HepG2 (cell line): ENCODE data around the gene OR7A5. TPM values are rescaled to one million over a fixed set of nuclear protein-coding genes. Genes with fewer than 3 reads are reported as not detected.
"Not testable (repeated sequence)": the region's sequence is repeated elsewhere in the genome, so short reads cannot be mapped to it uniquely, and the experiment has no call there.

ENCODE experiments used
- ATAC-seq: fragments of 200-7000 bp; cut with Tn5 transposase; 3 replicates; pipeline ENCODE4 v1.9.1; 2020; ENCODE audit warnings: mild to moderate bottlenecking, moderate library complexity
- BruUV-seq: library from RNA; stranded (reverse); fragments of 400-500 nt; replicated peaks from 2 replicates; lab custom pipeline; 2021; lab: Mats Ljungman, UMichigan
- CTCF ChIA-PET: fragments of 300-600 bp; formaldehyde crosslinking; extraction: SDS; loops from one replicate; lab custom pipeline; 2021; ENCODE audit warnings: low total read pairs, inconsistent platforms, low intra/inter-chr PET ratio; lab: Yijun Ruan, JAX
- POLR2A ChIA-PET: fragments of 350-600 bp; sonication (Branson Sonifier 250); formaldehyde crosslinking; loops from one replicate; lab custom pipeline; 2020; ENCODE audit warnings: antibody characterized with exemption, inconsistent platforms; lab: Yijun Ruan, JAX
- DNase-seq: peaks from one replicate; pipeline ENCODE4 v3.0.0-alpha.2; 2015; ENCODE audit warnings: low spot score
- FAIRE-seq: peaks from 3 replicates; lab custom pipeline; 2011; peaks lifted over from hg19 to GRCh38; lab: Jason Lieb, UNC
- H2AFZ ChIP-seq: one replicate; pipeline ENCODE4 v1.6.1; 2011; ENCODE audit warnings: low read length, inconsistent platforms
- H3K27ac ChIP-seq: fragments of 300-600 bp; 3 replicates; pipeline ENCODE4 v1.8.0; 2011; ENCODE audit warnings: mixed run types, mild to moderate bottlenecking, mixed read lengths, low read length, inconsistent platforms; ENCODE audit not compliant: insufficient read depth; ENCODE audit errors: extremely low read length
- H3K27me3 ChIP-seq, 2 experiments: fragments of 200-600 bp in 1 of 2; 2 replicates in 1 of 2; 3 replicates in 1 of 2; pipeline versions ENCODE4 v1.6.0 to v1.8.0; 2011; ENCODE audit warnings: low read length in 2 of 2, mild to moderate bottlenecking in 2 of 2, moderate library complexity in 2 of 2, inconsistent platforms in 1 of 2; ENCODE audit not compliant: insufficient read depth in 2 of 2, control insufficient read depth in 1 of 2
- H3K36me3 ChIP-seq, 2 experiments: fragments of 200-600 bp in 1 of 2; replicated peaks in 1 of 2; 2 replicates in 1 of 2; 3 replicates in 1 of 2; pipeline versions ENCODE4 v1.5.1 to v1.8.0; 2011; ENCODE audit warnings: low read length in 2 of 2, inconsistent platforms in 1 of 2; ENCODE audit not compliant: insufficient read depth in 2 of 2, control insufficient read depth in 1 of 2
- H3K4me1 ChIP-seq: 2 replicates; pipeline ENCODE4 v1.5.1; 2012; ENCODE audit warnings: low read length, inconsistent platforms; ENCODE audit not compliant: insufficient read depth
- H3K4me2 ChIP-seq: 2 replicates; pipeline ENCODE4 v1.6.0; 2011; ENCODE audit warnings: low read depth, low read length, inconsistent platforms
- H3K4me3 ChIP-seq, 3 experiments: fragments of 200-600 bp in 1 of 3; sonication (generic), shearing (Covaris generic) in 1 of 3; replicated peaks in 1 of 3; 2 replicates each; pipeline ENCODE4 v1.5.1; 2011 to 2016; ENCODE audit warnings: low read length in 3 of 3, inconsistent platforms in 2 of 3, low read depth in 2 of 3, mild to moderate bottlenecking in 2 of 3, control low read depth in 1 of 3, mixed read lengths in 1 of 3; ENCODE audit not compliant: insufficient read depth in 1 of 3
- H3K79me2 ChIP-seq: one replicate; pipeline ENCODE4 v1.6.1; 2011; ENCODE audit warnings: low read length, inconsistent platforms; ENCODE audit not compliant: insufficient read depth
- H3K9ac ChIP-seq: 2 replicates; pipeline ENCODE4 v1.6.0; 2011; ENCODE audit warnings: mild to moderate bottlenecking, low read depth, low read length, inconsistent platforms; ENCODE audit not compliant: insufficient read depth
- H3K9me3 ChIP-seq: 2 replicates; pipeline ENCODE4 v1.5.1; 2012; ENCODE audit warnings: mild to moderate bottlenecking, low read length
- H4K20me1 ChIP-seq: 2 replicates; pipeline ENCODE4 v1.6.0; 2011; ENCODE audit warnings: inconsistent platforms, mild to moderate bottlenecking, low read length, moderate library complexity; ENCODE audit not compliant: insufficient read depth
- ATAD3A ChIP-seq: sonication (generic); formaldehyde crosslinking; IDR thresholded peaks from 2 replicates; pipeline ENCODE4 v1.4.0; 2020; ENCODE audit warnings: missing genetic modification reagents
- BCL6 ChIP-seq: IDR thresholded peaks from 2 replicates; pipeline ENCODE4 v1.6.1; 2016; ENCODE audit warnings: missing genetic modification reagents, missing compliant biosample characterization
- CEBPG ChIP-seq: IDR thresholded peaks from 2 replicates; pipeline ENCODE4 v1.6.1; 2016
- GMEB2 ChIP-seq: IDR thresholded peaks from 2 replicates; pipeline ENCODE4 v1.6.1; 2016; ENCODE audit warnings: missing biosample characterization, missing genetic modification reagents, low read depth
- HNRNPK ChIP-seq: fragments of 200-400 bp; formaldehyde crosslinking; IDR thresholded peaks from 2 replicates; pipeline ENCODE4 v1.6.1; 2018; ENCODE audit warnings: low read length, low read depth, moderate library complexity, mild to moderate bottlenecking; ENCODE audit not compliant: poor library complexity, severe bottlenecking
- LCORL ChIP-seq, 2 experiments: fragments of 450-650 bp in 1 of 2; sonication (generic) in 1 of 2; formaldehyde crosslinking in 1 of 2; IDR thresholded peaks; 2 replicates each; pipeline versions ENCODE4 v1.5.0 to v1.6.1; 2017 to 2020; ENCODE audit warnings: antibody characterized with exemption in 1 of 2, missing genetic modification reagents in 1 of 2
- MTA1 ChIP-seq: sonication (generic); formaldehyde crosslinking; IDR thresholded peaks from 2 replicates; pipeline ENCODE4 v1.4.0; 2020; ENCODE audit warnings: missing genetic modification reagents, mild to moderate bottlenecking, borderline replicate concordance
- PRMT3 ChIP-seq: sonication (generic); formaldehyde crosslinking; IDR thresholded peaks from 2 replicates; pipeline ENCODE4 v1.8.1; 2022; ENCODE audit warnings: low read depth, mild to moderate bottlenecking, moderate library complexity, missing genetic modification reagents, borderline replicate concordance
- RELA ChIP-seq: sonication (generic); formaldehyde crosslinking; IDR thresholded peaks from 2 replicates; pipeline ENCODE4 v1.4.0; 2020; ENCODE audit warnings: missing genetic modification reagents
- RFXANK ChIP-seq: IDR thresholded peaks from 2 replicates; pipeline ENCODE4 v1.6.1; 2016
- SMARCC2 ChIP-seq: fragments of 450-650 bp; IDR thresholded peaks from 2 replicates; pipeline ENCODE4 v1.6.1; 2017; ENCODE audit warnings: antibody characterized with exemption, mild to moderate bottlenecking
- SOX5 ChIP-seq: IDR thresholded peaks from 2 replicates; pipeline ENCODE4 v1.6.1; 2016; ENCODE audit warnings: borderline replicate concordance
- ZMYM3 ChIP-seq: sonication (generic); formaldehyde crosslinking; IDR thresholded peaks from 2 replicates; pipeline ENCODE4 v1.5.1; 2020; ENCODE audit warnings: mild to moderate bottlenecking, missing genetic modification reagents
- ZNF280B ChIP-seq: sonication (generic); formaldehyde crosslinking; IDR thresholded peaks from 2 replicates; pipeline ENCODE4 v1.5.0; 2020; ENCODE audit warnings: missing genetic modification reagents, mild to moderate bottlenecking, borderline replicate concordance
- ZNF317 ChIP-seq: sonication (generic); formaldehyde crosslinking; IDR thresholded peaks from 2 replicates; pipeline ENCODE4 v1.5.0; 2020; ENCODE audit warnings: mild to moderate bottlenecking, missing genetic modification reagents
- ZNF343 ChIP-seq: sonication (generic); formaldehyde crosslinking; IDR thresholded peaks from 2 replicates; pipeline ENCODE4 v1.4.0; 2020; ENCODE audit warnings: mild to moderate bottlenecking, missing genetic modification reagents
- ZNF75D ChIP-seq: sonication (generic); formaldehyde crosslinking; IDR thresholded peaks from 2 replicates; pipeline ENCODE4 v1.8.1; 2023; ENCODE audit warnings: missing genetic modification reagents, mild to moderate bottlenecking, borderline replicate concordance
- WGBS: methylation state at CpG from one replicate; pipeline ENCODE4 v1.1.6; 2017; ENCODE audit warnings: low lambda C conversion rate; 5-methylcytosine and 5-hydroxymethylcytosine counted together
- in situ Hi-C: cut with HindIII; loops from 2 replicates; pipeline ENCODE4 v1.10.0; 2017; ENCODE audit warnings: low pct_unique_long_range_greater_than_20kb; ENCODE audit not compliant: extremely low pct_ligation_motif_present
- intact Hi-C: fragments of 100-400 bp; cut with micrococcal nuclease; formaldehyde crosslinking; loops from one replicate; pipeline ENCODE4 v1.10.0; 2022; ENCODE audit not compliant: unreplicated experiment
- polyA plus RNA-seq, 8 experiments: library from polyadenylated mRNA; depleted of rRNA in 3 of 8; stranded (reverse) in 7 of 8; unstranded in 1 of 8; fragments of >200 nt; fragmentation: Illumina TruSeq in 4 of 8; extraction: Trizol in 4 of 8; gene quantifications; 2 replicates each; pipeline versions ENCODE4 v1.2.1 to v1.2.3, GENCODE V29; 2011 to 2016; ENCODE audit warnings: low read depth in 4 of 8, missing spikeins in 1 of 8, mixed read lengths in 1 of 8; ENCODE audit not compliant: insufficient read depth in 1 of 8
- total RNA-seq, 5 experiments: library from RNA; depleted of rRNA; stranded (reverse); fragments of >200 nt; fragmentation: Illumina TruSeq; extraction: Trizol; gene quantifications; 2 replicates each; pipeline ENCODE4 v1.2.3, GENCODE V29; 2016; ENCODE audit warnings: low read depth in 1 of 5

Gene OR7A5
- total and polyA plus RNA-seq, 2 of the 13 experiments (the other 11 are each of a cell fraction or from before 2014, with no cell fraction given): not detected

DNA sequence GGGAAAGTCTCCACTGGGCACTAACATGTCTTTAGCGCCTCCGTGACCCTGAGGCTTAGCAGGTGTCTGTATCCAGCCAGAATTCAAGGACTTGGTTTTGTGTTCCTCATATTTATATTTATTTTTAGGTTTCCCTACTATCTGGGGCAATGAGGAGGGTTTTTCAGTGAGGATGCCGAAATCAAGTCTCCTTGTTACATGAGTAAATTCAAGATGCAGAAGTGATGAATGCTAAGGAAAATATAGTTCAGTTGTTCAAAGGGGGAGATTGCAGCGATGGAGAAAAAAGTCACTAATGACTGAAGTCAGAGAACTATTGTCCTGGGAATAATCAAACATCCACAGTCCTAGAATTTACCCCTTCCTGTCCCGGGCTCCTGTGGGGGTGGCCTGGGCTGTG, 55.8 kb downstream of the OR7A5 start:
- POLR2A ChIA-PET: no interaction called here
- TF ChIP-seq BCL6 (CRISPR knock-in tag): no peak
- no peak for TF ChIP-seq ZNF75D
- no peak for TF ChIP-seq ZNF343 (CRISPR knock-in tag)
- TF ChIP-seq HNRNPK: no peak
- no peak for TF ChIP-seq ZNF317 (CRISPR knock-in tag)
- TF ChIP-seq SMARCC2: no peak
- TF ChIP-seq MTA1 (CRISPR knock-in tag): no peak
- TF ChIP-seq RFXANK: no peak
- no peak for TF ChIP-seq SOX5 (CRISPR knock-in tag)
- TF ChIP-seq LCORL (IDR thresholded peaks at IDR 0.05): no peak
- no peak for TF ChIP-seq LCORL (CRISPR knock-in tag; IDR thresholded peaks at IDR 0.05)
- no peak for TF ChIP-seq ZMYM3
- TF ChIP-seq ATAD3A (CRISPR knock-in tag): no peak
- TF ChIP-seq PRMT3 (CRISPR knock-in tag): no peak
- no peak for TF ChIP-seq RELA (CRISPR knock-in tag)
- TF ChIP-seq ZNF280B (CRISPR knock-in tag): no peak
- no peak for TF ChIP-seq GMEB2 (CRISPR knock-in tag)
- TF ChIP-seq CEBPG: no peak
- no peaks in the 10 kb centered on the region for H3K9me3 ChIP-seq
- FAIRE-seq (no peak), ATAC-seq (no peak), DNase-seq (no peak)
- H4K20me1 ChIP-seq: no peaks in the 10 kb centered on the region
- CTCF ChIA-PET: no interaction called here
- H3K27me3 ChIP-seq: peaks cover 0 to 5% of the 10 kb centered on the region in 2 experiments; a peak in 1 of 5 replicates
- WGBS: 24% methylated on average over 5 of the region's 5 CpGs
- intact Hi-C loops: no loop called here
- BruUV-seq: no TSS peak
- no peak overlapping the region for H2AFZ ChIP-seq
- in situ Hi-C loops: no loop called here
- no peak overlapping the region for H3K4me3 ChIP-seq
- no peaks in the 10 kb centered on the region for H3K79me2 ChIP-seq
- no peaks in the 10 kb centered on the region for H3K4me1 ChIP-seq
- no peak overlapping the region for H3K27ac ChIP-seq
- no peak overlapping the region for H3K9ac ChIP-seq
- H3K4me2 ChIP-seq: no peak overlapping the region
- no peaks in the 10 kb centered on the region for H3K36me3 ChIP-seq

DNA sequence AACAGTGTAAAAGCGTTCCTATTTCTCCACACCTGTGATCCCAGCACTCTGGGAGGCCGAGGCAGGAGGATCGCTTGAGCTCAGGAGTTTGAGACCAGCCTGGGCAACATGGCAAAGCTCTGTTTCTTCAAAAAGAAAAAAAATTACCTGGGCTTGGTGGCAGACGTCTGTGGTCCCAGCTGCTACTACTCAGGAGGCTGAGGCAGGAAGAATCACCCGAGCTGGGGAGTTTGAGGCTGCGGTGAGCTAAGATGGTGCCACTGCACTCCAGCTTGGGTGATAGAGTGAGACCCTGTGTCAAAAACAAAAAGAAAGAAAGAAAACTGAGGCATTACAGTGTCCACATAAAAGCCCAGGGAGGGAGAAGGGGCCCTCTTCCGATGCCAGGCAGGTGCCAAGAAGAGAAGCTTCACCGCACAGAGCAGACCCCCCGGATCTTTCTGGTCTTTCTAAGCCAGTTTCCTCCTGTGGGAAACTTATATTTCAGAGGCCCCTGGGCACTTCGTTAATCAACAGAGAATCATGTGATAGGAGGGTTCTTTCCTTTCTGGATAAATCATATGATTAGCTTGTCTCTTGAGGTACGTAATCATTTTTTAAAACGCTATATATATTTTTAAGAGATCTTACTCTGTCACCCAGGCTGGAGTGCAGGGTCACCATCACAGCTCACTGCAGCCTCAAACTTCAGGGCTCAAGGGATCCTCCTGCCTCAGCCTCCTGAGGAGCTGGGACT, 56.7 kb downstream of the OR7A5 start, which contains the start of gene ADGRE2:
Gene ADGRE2 (minus strand): TSS at position 451 of the 736 bp plus-strand sequence. CDS start 1,804 bp downstream, outside the sequence.
- FAIRE-seq, ATAC-seq, H3K9me3 ChIP-seq, CTCF ChIA-PET, H3K9ac ChIP-seq, BruUV-seq, POLR2A ChIA-PET, H3K4me2 ChIP-seq, H2AFZ ChIP-seq, in situ Hi-C loops, H4K20me1 ChIP-seq, DNase-seq, H3K27me3 ChIP-seq, H3K4me1 ChIP-seq, intact Hi-C loops, H3K27ac ChIP-seq, H3K36me3 ChIP-seq, H3K4me3 ChIP-seq, H3K79me2 ChIP-seq: not testable (repeated sequence)
- 46% methylated on average over 12 of the region's 12 CpGs for WGBS
